Brain microvascular endothelial cell (primary cell): Measurements from ENCODE around the gene RERE.

ENCODE experiments used
- DNase-seq: peaks from one replicate; pipeline ENCODE4 v3.0.0-alpha.2; 2020
- H3K27ac ChIP-seq: fragments of 250-450 bp; sonication (Bioruptor Pico); 2 replicates; pipeline ENCODE4 v1.5.1; 2020; ENCODE audit warnings: mild to moderate bottlenecking, moderate library complexity
- H3K27me3 ChIP-seq: fragments of 250-450 bp; sonication (Bioruptor Pico); replicated peaks from 2 replicates; pipeline ENCODE4 v1.5.1; 2020; ENCODE audit warnings: mild to moderate bottlenecking
- H3K36me3 ChIP-seq: fragments of 250-450 bp; sonication (Bioruptor Pico); replicated peaks from 2 replicates; pipeline ENCODE4 v1.5.1; 2020; ENCODE audit warnings: mild to moderate bottlenecking
- H3K4me3 ChIP-seq: 2 replicates; pipeline ENCODE4 v1.5.1; 2011; ENCODE audit warnings: low read depth, mild to moderate bottlenecking, control low read depth, low read length, moderate library complexity
- in situ Hi-C: cut with HindIII; loops from 2 replicates; pipeline ENCODE4 v1.10.0; 2017; ENCODE audit warnings: low sequenced_read_pairs, low pct_ligation_motif_present
- TF ChIP-seq, protein P1 (sequence below): IDR thresholded peaks from 2 replicates; pipeline ENCODE4 v1.5.1; 2011; ENCODE audit warnings: low read depth, mild to moderate bottlenecking, moderate library complexity, low read length, control low read depth, inconsistent platforms; ENCODE audit errors: missing control alignments

RERE gene

GRCh38 chr1:8674912-8675311, 142.5 kb downstream of the RERE start:
- no peak overlapping the region for H3K27ac ChIP-seq
- H3K36me3 ChIP-seq = no peaks in the 10 kb centered on the region
- TF ChIP-seq, protein P1, sequence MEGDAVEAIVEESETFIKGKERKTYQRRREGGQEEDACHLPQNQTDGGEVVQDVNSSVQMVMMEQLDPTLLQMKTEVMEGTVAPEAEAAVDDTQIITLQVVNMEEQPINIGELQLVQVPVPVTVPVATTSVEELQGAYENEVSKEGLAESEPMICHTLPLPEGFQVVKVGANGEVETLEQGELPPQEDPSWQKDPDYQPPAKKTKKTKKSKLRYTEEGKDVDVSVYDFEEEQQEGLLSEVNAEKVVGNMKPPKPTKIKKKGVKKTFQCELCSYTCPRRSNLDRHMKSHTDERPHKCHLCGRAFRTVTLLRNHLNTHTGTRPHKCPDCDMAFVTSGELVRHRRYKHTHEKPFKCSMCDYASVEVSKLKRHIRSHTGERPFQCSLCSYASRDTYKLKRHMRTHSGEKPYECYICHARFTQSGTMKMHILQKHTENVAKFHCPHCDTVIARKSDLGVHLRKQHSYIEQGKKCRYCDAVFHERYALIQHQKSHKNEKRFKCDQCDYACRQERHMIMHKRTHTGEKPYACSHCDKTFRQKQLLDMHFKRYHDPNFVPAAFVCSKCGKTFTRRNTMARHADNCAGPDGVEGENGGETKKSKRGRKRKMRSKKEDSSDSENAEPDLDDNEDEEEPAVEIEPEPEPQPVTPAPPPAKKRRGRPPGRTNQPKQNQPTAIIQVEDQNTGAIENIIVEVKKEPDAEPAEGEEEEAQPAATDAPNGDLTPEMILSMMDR = no peak
- in situ Hi-C loops = no loop called here
- H3K4me3 ChIP-seq = no peak overlapping the region
- DNase-seq = no peak
- H3K27me3 ChIP-seq = no peaks in the 10 kb centered on the region

DNA sequence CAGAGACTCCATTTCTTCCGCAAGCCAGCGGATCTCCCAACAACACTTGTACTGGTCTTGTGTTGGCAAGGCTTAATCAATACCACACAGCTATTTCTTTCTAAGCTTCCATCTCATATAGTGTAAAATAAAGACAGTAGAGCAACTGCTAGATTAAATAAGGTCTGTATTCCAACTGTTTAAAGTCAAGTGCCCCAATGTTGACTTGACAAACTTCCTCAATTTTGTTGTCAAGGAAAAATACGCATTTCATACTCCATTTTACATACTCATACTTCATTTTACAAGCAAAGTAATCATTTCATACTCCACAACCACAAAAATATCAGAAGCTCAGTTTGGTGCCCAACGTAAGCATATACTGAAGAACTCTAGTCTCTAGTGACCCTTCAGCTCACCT, 143.0 kb downstream of the RERE start:
- no peak for DNase-seq
- no peaks in the 10 kb centered on the region for H3K36me3 ChIP-seq

GRCh38 chr1:8671306-8671917, 146.0 kb downstream of the RERE start:
- Histone ChIP-seq H3K27ac (no peak overlapping the region), H3K36me3 (no peaks in the 10 kb centered on the region), H3K27me3 (no peaks in the 10 kb centered on the region), H3K4me3 (no peak overlapping the region)
- in situ Hi-C loops = no loop called here
- peak; percentile 57 for DNase-seq
- TF ChIP-seq, protein P1 = peak; percentile 88

More for the DNA sequence above, 143.0 kb downstream of the RERE start:
- Histone ChIP-seq H3K27me3 (no peaks in the 10 kb centered on the region), H3K4me3 (no peak overlapping the region), H3K27ac (no peak overlapping the region)
- in situ Hi-C loops = no loop called here
- TF ChIP-seq, protein P1 = no peak

DNA sequence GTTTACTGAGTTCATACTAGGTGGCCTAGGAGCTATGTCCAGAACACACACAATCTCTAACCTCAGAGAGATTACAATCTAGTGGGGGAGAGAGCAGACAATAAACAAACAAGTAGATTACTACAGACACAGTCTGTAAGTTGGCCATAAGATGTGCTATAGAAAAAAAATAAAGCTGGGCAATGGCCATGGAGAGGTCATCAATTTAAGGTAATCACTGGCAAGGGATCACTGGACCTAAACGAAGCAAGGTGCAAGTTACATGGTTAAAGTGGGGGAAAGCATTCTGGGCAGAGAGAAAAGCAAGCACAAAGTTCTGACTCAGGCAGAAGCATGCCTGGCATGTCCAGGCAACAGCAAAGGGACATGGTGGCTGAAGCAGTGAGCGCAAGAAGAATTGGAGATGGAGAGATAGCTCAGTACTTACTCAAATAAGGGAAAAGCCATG, 147.0 kb downstream of the RERE start:
- Histone ChIP-seq H3K27me3 (no peaks in the 10 kb centered on the region), H3K4me3 (no peak overlapping the region), H3K36me3 (no peaks in the 10 kb centered on the region), H3K27ac (no peak overlapping the region)
- in situ Hi-C loops = no loop called here
- TF ChIP-seq, protein P1 = no peak
- DNase-seq = no peak

DNA sequence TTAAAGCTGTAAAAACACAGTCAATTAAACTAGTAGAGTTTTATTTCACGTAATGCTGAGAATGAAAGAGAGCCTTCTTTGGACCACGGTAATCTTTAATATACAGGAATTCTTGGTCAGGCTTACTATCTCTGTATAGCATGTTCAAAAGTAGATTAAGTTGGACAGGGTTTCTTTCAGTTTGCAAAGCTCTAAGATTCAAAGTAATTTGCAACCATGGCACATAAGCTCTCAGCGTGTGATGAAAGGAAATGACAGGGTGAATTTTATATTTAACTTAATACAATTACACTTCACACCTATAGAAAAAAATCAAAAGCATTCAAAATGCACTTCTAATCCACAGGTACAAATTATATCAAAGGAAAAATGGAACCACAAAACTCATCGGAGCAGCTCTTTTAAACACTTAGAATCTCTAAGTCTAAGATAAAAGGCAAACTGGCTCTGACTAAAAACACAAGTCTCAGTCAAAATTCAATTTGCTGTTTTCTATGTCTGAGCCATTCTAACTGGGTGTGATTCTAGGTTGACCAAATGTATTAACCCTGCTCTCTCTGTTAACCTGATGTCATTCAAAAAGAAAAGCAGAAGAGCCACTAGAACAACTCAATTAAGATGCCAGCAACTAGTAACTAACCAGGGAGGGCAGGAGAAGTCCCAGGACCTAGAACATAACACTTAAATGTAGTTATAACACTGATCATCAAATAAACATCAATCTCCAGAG, 147.7 kb downstream of the RERE start:
- in situ Hi-C loops = no loop called here

More for the DNA sequence above, 147.7 kb downstream of the RERE start:
- Histone ChIP-seq H3K4me3 (no peak overlapping the region), H3K27me3 (no peaks in the 10 kb centered on the region), H3K27ac (no peak overlapping the region), H3K36me3 (no peaks in the 10 kb centered on the region)
- TF ChIP-seq, protein P1 = no peak
- no peak for DNase-seq
